GM18499 (cell line): Measurements from ENCODE around the gene MEIS1.

Experiments
- ATAC-seq: cut with Tn5 transposase; IDR thresholded peaks from one replicate; pipeline ENCODE4 v1.9.1; 2021; ENCODE audit warnings: moderate number of reproducible peaks; ENCODE audit not compliant: insufficient read depth, unreplicated experiment

MEIS1 gene

GRCh38 chr2:66555501-66556324 lies 120.8 kb downstream of the MEIS1 start:
- no peak for ATAC-seq

- no peak for ATAC-seq
These were observed 124.7 kb downstream of the MEIS1 start for GRCh38 chr2:66559672-66560071.

GRCh38 chr2:66560683-66561082 lies 125.8 kb downstream of the MEIS1 start:
- no peak for ATAC-seq

- no peak for ATAC-seq
These were observed 126.8 kb downstream of the MEIS1 start for GRCh38 chr2:66561645-66562303.

GRCh38 chr2:66562304-66562685 lies 127.4 kb downstream of the MEIS1 start:
- no peak for ATAC-seq

- no peak for ATAC-seq
These were observed 128.5 kb downstream of the MEIS1 start for GRCh38 chr2:66563473-66563872.

- no peak for ATAC-seq
These were observed 130.4 kb downstream of the MEIS1 start for GRCh38 chr2:66565291-66565690.

GRCh38 chr2:66566726-66567399 lies 131.9 kb downstream of the MEIS1 start:
- ATAC-seq: no peak

- no peak for ATAC-seq
These were observed 132.8 kb downstream of the MEIS1 start for GRCh38 chr2:66567729-66568128.

- no peak for ATAC-seq
These were observed 133.8 kb downstream of the MEIS1 start for GRCh38 chr2:66568650-66569300.

GRCh38 chr2:66569321-66569851 lies 134.5 kb downstream of the MEIS1 start:
- ATAC-seq: no peak

GRCh38 chr2:66569974-66570373 lies 135.0 kb downstream of the MEIS1 start:
- no peak for ATAC-seq

- ATAC-seq: no peak
These were observed 135.5 kb downstream of the MEIS1 start for GRCh38 chr2:66570471-66570870.

GRCh38 chr2:66571918-66572317 lies 137.0 kb downstream of the MEIS1 start:
- no peak for ATAC-seq

GRCh38 chr2:66572391-66572790 lies 137.5 kb downstream of the MEIS1 start:
- no peak for ATAC-seq

- ATAC-seq: no peak
These were observed 138.5 kb downstream of the MEIS1 start for GRCh38 chr2:66573416-66573815.

- ATAC-seq: no peak
These were observed 138.9 kb downstream of the MEIS1 start for GRCh38 chr2:66573821-66574233.

GRCh38 chr2:66574701-66575624 lies 140.0 kb downstream of the MEIS1 start:
- ATAC-seq: no peak

GRCh38 chr2:66575625-66576310 lies 140.8 kb downstream of the MEIS1 start:
- no peak for ATAC-seq
